ENCODE results near the gene SESN3. TPM values are rescaled to one million over a fixed set of nuclear protein-coding genes. Genes with fewer than 3 reads are reported as not detected.

The SESN3 gene
- total RNA-seq, 1 experiment from 2014 or later, result 28.2 TPM

- Mint-ChIP-seq H3K27ac (ENCODE audit: unreplicated experiment) (no peak overlapping the region), H3K9me3 (ENCODE audit: unreplicated experiment) (no peaks in the 10 kb centered on the region), H3K27me3 (ENCODE audit: insufficient read depth, unreplicated experiment) (no peaks in the 10 kb centered on the region), H3K4me1 (ENCODE audit: low read depth, unreplicated experiment) (peaks cover 6% of the 10 kb centered on the region), H3K4me3 (ENCODE audit: unreplicated experiment) (no peak overlapping the region), H3K36me3 (ENCODE audit: insufficient read depth, unreplicated experiment) (no peaks in the 10 kb centered on the region)
- ChIA-PET POLR2A (no interaction called here), CTCF (no interaction called here)
- intact Hi-C loops (cut with micrococcal nuclease; ENCODE audit: unreplicated experiment), result no loop called here
- Histone ChIP-seq H3K36me3 (ENCODE audit: control insufficient read depth, insufficient read depth, low read length) (no peaks in the 10 kb centered on the region), H3K4me1 (peaks cover 7% of the 10 kb centered on the region; the same call in 1 of the 2 replicates), H3K27me3 (replicated peaks; ENCODE audit: control insufficient read depth, insufficient read depth, low read length) (no peaks in the 10 kb centered on the region), H3K9me3 (no peaks in the 10 kb centered on the region; the same call in 1 of the 2 replicates), H3K4me3 (ENCODE audit: low read depth, low read length) (no peak overlapping the region)
- no TSS peak for BruUV-seq (replicated peaks)
- DNase-seq, result no peak
- TF ChIP-seq CTCF (IDR thresholded peaks at IDR 0.05; ENCODE audit: insufficient read depth in 1 of 2, low read depth in 1 of 2, low read length in 1 of 2, severe bottlenecking in 1 of 2, unreplicated experiment in 1 of 2), result no peak
These were observed 1.7 kb upstream of the SESN3 start for GRCh38 chr11:95232666-95233065.

GRCh38 chr11:95231881-95232605, 1.0 kb upstream of the SESN3 start:
- TSS peak; percentile 77 for BruUV-seq (replicated peaks)
- intact Hi-C loops (cut with micrococcal nuclease; ENCODE audit: unreplicated experiment), result loop anchor here (1.0 to 2.0 kb wide), 8 partner anchors 11 to 557 kb away; partner anchors contain the start of gene FAM76B
- Mint-ChIP-seq H3K36me3 (ENCODE audit: insufficient read depth, unreplicated experiment) (no peaks in the 10 kb centered on the region), H3K27ac (ENCODE audit: unreplicated experiment) (no peak overlapping the region), H3K4me1 (ENCODE audit: low read depth, unreplicated experiment) (peaks cover 6% of the 10 kb centered on the region), H3K27me3 (ENCODE audit: insufficient read depth, unreplicated experiment) (no peaks in the 10 kb centered on the region), H3K9me3 (ENCODE audit: unreplicated experiment) (no peaks in the 10 kb centered on the region), H3K4me3 (ENCODE audit: unreplicated experiment) (no peak overlapping the region)
- CTCF ChIA-PET, result interaction anchor here (0.9 to 1.7 kb wide), 18 partner anchors 10 to 1090 kb away, joined by 3 to 20 read pairs (median 6); partner anchors contain the start of gene FAM76B
- Histone ChIP-seq H3K9me3 (no peaks in the 10 kb centered on the region; the same call in 1 of the 2 replicates), H3K4me3 (ENCODE audit: low read depth, low read length) (peak overlapping the region; percentile 26), H3K4me1 (peaks cover 7% of the 10 kb centered on the region; the same call in 1 of the 2 replicates), H3K27me3 (replicated peaks; ENCODE audit: control insufficient read depth, insufficient read depth, low read length) (no peaks in the 10 kb centered on the region), H3K36me3 (ENCODE audit: control insufficient read depth, insufficient read depth, low read length) (no peaks in the 10 kb centered on the region)
- POLR2A ChIA-PET, result interaction anchor here (0.6 to 2.0 kb wide), 11 partner anchors 12 to 558 kb away, joined by 3 to 19 read pairs (median 5); partner anchors contain the start of genes CEP57, CWC15, FAM76B and KDM4D
- no peak for DNase-seq
- TF ChIP-seq CTCF (IDR thresholded peaks at IDR 0.05; ENCODE audit: insufficient read depth in 1 of 2, low read depth in 1 of 2, low read length in 1 of 2, severe bottlenecking in 1 of 2, unreplicated experiment in 1 of 2), result no peak

- Mint-ChIP-seq H3K36me3 (ENCODE audit: insufficient read depth, unreplicated experiment) (no peaks in the 10 kb centered on the region), H3K4me1 (ENCODE audit: low read depth, unreplicated experiment) (peaks cover 6% of the 10 kb centered on the region), H3K27ac (ENCODE audit: unreplicated experiment) (no peak overlapping the region), H3K27me3 (ENCODE audit: insufficient read depth, unreplicated experiment) (no peaks in the 10 kb centered on the region), H3K4me3 (ENCODE audit: unreplicated experiment) (no peak overlapping the region), H3K9me3 (ENCODE audit: unreplicated experiment) (no peaks in the 10 kb centered on the region)
- CTCF ChIA-PET, result interaction anchor here (0.6 to 1.7 kb wide), 23 partner anchors 9 to 1092 kb away, joined by 3 to 20 read pairs (median 6); partner anchors contain the start of gene FAM76B
- no peak for TF ChIP-seq CTCF (IDR thresholded peaks at IDR 0.05; ENCODE audit: insufficient read depth in 1 of 2, low read depth in 1 of 2, low read length in 1 of 2, severe bottlenecking in 1 of 2, unreplicated experiment in 1 of 2)
- Histone ChIP-seq H3K9me3 (no peaks in the 10 kb centered on the region; the same call in 1 of the 2 replicates), H3K36me3 (ENCODE audit: control insufficient read depth, insufficient read depth, low read length) (no peaks in the 10 kb centered on the region), H3K4me1 (peaks cover 7% of the 10 kb centered on the region; the same call in 1 of the 2 replicates), H3K27me3 (replicated peaks; ENCODE audit: control insufficient read depth, insufficient read depth, low read length) (no peaks in the 10 kb centered on the region), H3K4me3 (ENCODE audit: low read depth, low read length) (peak overlapping the region; percentile 86)
- DNase-seq, result no peak
- intact Hi-C loops (cut with micrococcal nuclease; ENCODE audit: unreplicated experiment), result loop anchor here (1.0 to 2.0 kb wide), 8 partner anchors 13 to 559 kb away; partner anchors contain the start of gene FAM76B
- no TSS peak for BruUV-seq (replicated peaks)
- POLR2A ChIA-PET, result interaction anchor here (0.6 to 2.0 kb wide), 11 partner anchors 13 to 691 kb away, joined by 3 to 19 read pairs (median 5); partner anchors contain the start of genes CEP57 and FAM76B
These were observed 234 bp downstream of the SESN3 start for GRCh38 chr11:95230810-95231126.
